Endothelial cell of umbilical vein (primary cell): ENCODE data around the gene ASS1. TPM values are rescaled to one million over a fixed set of nuclear protein-coding genes. Genes with fewer than 3 reads are reported as not detected.

ENCODE experiments used
- BruUV-seq: library from RNA; stranded (reverse); fragments of 400-500 nt; replicated peaks from 2 replicates; lab custom pipeline; 2021; lab: Mats Ljungman, UMichigan
- CTCF ChIA-PET: fragments of 300-600, 350-600 bp; sonication (Branson Sonifier 250); formaldehyde crosslinking; loops from one replicate; lab custom pipeline; 2021; ENCODE audit warnings: antibody characterized with exemption, inconsistent platforms; lab: Charles Lee
- POLR2A ChIA-PET: fragments of 300-600, 350-600 bp; sonication (Branson Sonifier 250); formaldehyde crosslinking; loops from one replicate; lab custom pipeline; 2021; ENCODE audit warnings: antibody characterized with exemption, inconsistent platforms; lab: Charles Lee
- DNase-seq: peaks from one replicate; pipeline ENCODE4 v3.0.0-alpha.2; 2011; ENCODE audit warnings: low read depth, low spot score
- FAIRE-seq: peaks from 2 replicates; lab custom pipeline; 2011; peaks lifted over from hg19 to GRCh38; lab: Jason Lieb, UNC
- H2AFZ ChIP-seq: 2 replicates; pipeline ENCODE4 v1.6.0; 2012; ENCODE audit warnings: low read depth, low read length, control low read depth, inconsistent platforms
- H3K27ac ChIP-seq: 2 replicates; pipeline ENCODE4 v1.5.1; 2011; ENCODE audit warnings: low read depth, mild to moderate bottlenecking, control low read depth, low read length, moderate library complexity; ENCODE audit not compliant: insufficient read depth
- H3K27me3 ChIP-seq, 2 experiments: 2 replicates each; pipeline versions ENCODE4 v1.6.0 to v1.6.1; 2011; ENCODE audit warnings: low read length in 2 of 2, mixed read lengths in 1 of 2; ENCODE audit not compliant: control insufficient read depth in 2 of 2, insufficient read depth in 2 of 2
- H3K36me3 ChIP-seq, 2 experiments: 2 replicates in 1 of 2; 3 replicates in 1 of 2; pipeline ENCODE4 v1.5.1; 2011; ENCODE audit warnings: low read length in 2 of 2, mild to moderate bottlenecking in 1 of 2, moderate library complexity in 1 of 2; ENCODE audit not compliant: control insufficient read depth in 2 of 2, insufficient read depth in 2 of 2; ENCODE audit errors: extremely low read depth in 1 of 2
- H3K4me1 ChIP-seq: 3 replicates; pipeline ENCODE4 v1.5.1; 2011; ENCODE audit warnings: mild to moderate bottlenecking, low read length; ENCODE audit not compliant: control insufficient read depth, insufficient read depth; ENCODE audit errors: extremely low read depth
- H3K4me2 ChIP-seq: 2 replicates; pipeline ENCODE4 v1.6.1; 2011; ENCODE audit warnings: low read length, control low read depth, mixed read lengths; ENCODE audit not compliant: insufficient read depth
- H3K4me3 ChIP-seq, 3 experiments: fragments of 200-600 bp in 1 of 3; sonication (generic), shearing (Covaris generic) in 1 of 3; replicated peaks in 1 of 3; 2 replicates each; pipeline ENCODE4 v1.5.1; 2011 to 2016; ENCODE audit warnings: control low read depth in 3 of 3, low read length in 3 of 3, mild to moderate bottlenecking in 2 of 3, inconsistent platforms in 1 of 3, low read depth in 1 of 3, moderate library complexity in 1 of 3; ENCODE audit not compliant: insufficient read depth in 1 of 3
- H3K79me2 ChIP-seq: 2 replicates; pipeline ENCODE4 v1.6.0; 2012; ENCODE audit warnings: low read length, inconsistent platforms; ENCODE audit not compliant: control insufficient read depth, insufficient read depth
- H3K9ac ChIP-seq: replicated peaks from 2 replicates; pipeline ENCODE3; 2011; ENCODE audit warnings: low read length, control low read depth; ENCODE audit not compliant: insufficient read depth; ENCODE audit errors: extremely low read depth
- H3K9me1 ChIP-seq: replicated peaks from 3 replicates; pipeline ENCODE4 v1.6.0; 2011; ENCODE audit warnings: mild to moderate bottlenecking, low read length; ENCODE audit not compliant: control insufficient read depth, insufficient read depth; ENCODE audit errors: extremely low read depth
- H3K9me3 ChIP-seq: replicated peaks from 2 replicates; pipeline ENCODE4 v1.5.1; 2012; ENCODE audit warnings: low read length, inconsistent platforms; ENCODE audit not compliant: control insufficient read depth, insufficient read depth
- H4K20me1 ChIP-seq: replicated peaks from 2 replicates; pipeline ENCODE3; 2011; ENCODE audit warnings: mild to moderate bottlenecking, low read length; ENCODE audit not compliant: control insufficient read depth, insufficient read depth; ENCODE audit errors: extremely low read depth
- CTCF ChIP-seq, 2 donors: IDR thresholded peaks; 1 replicate in 1 of 2; 2 replicates in 1 of 2; pipeline ENCODE4 v1.5.1; 2011; ENCODE audit warnings: low read length in 2 of 2, mild to moderate bottlenecking in 2 of 2, moderate library complexity in 2 of 2, control low read depth in 1 of 2, inconsistent platforms in 1 of 2, low read depth in 1 of 2; ENCODE audit not compliant: insufficient read depth in 1 of 2; ENCODE audit errors: extremely low read depth in 1 of 2
- EZH2 ChIP-seq: IDR thresholded peaks from 2 replicates; pipeline ENCODE4 v1.6.1; 2012; ENCODE audit warnings: borderline replicate concordance, low read depth, mild to moderate bottlenecking, moderate library complexity, low read length, inconsistent platforms; ENCODE audit not compliant: severe bottlenecking
- FOS ChIP-seq: IDR thresholded peaks from 2 replicates; pipeline ENCODE4 v1.6.1; 2011; ENCODE audit warnings: mild to moderate bottlenecking, low read length, moderate library complexity, borderline replicate concordance; ENCODE audit not compliant: insufficient read depth
- GATA2 ChIP-seq: IDR thresholded peaks from 2 replicates; pipeline ENCODE4 v1.7.0; 2011; ENCODE audit warnings: low read depth, mild to moderate bottlenecking, moderate library complexity, mixed read lengths, low read length; ENCODE audit not compliant: insufficient read length, insufficient read depth
- JUN ChIP-seq: IDR thresholded peaks from 2 replicates; pipeline ENCODE4 v1.6.1; 2011; ENCODE audit warnings: borderline replicate concordance, low read depth; ENCODE audit not compliant: insufficient read length, insufficient read depth
- MYC ChIP-seq: IDR thresholded peaks from one replicate; pipeline ENCODE4 v1.6.1; 2011; ENCODE audit warnings: mild to moderate bottlenecking, low read depth, low read length
- POLR2A ChIP-seq: IDR thresholded peaks from 2 replicates; pipeline ENCODE4 v1.6.1; 2012; ENCODE audit warnings: low read depth, mild to moderate bottlenecking, control low read depth, low read length
- POLR2AphosphoS5 ChIP-seq: IDR thresholded peaks from 2 replicates; pipeline ENCODE4 v1.6.1; 2012; ENCODE audit warnings: low read depth, mild to moderate bottlenecking, control low read depth, low read length, moderate library complexity; ENCODE audit not compliant: insufficient read depth
- dilution Hi-C: fragments of 300-500 bp; cut with MboI; formaldehyde crosslinking; loops from one replicate; pipeline ENCODE4 v1.15.0; 2019; ENCODE audit warnings: low sequenced_read_pairs; ENCODE audit not compliant: extremely low pct_ligation_motif_present
- intact Hi-C: fragments of 100-400 bp; cut with micrococcal nuclease; formaldehyde crosslinking; loops from one replicate; pipeline ENCODE4 v1.10.0; 2022
- polyA plus RNA-seq, 4 experiments: library from polyadenylated mRNA; depleted of rRNA in 3 of 4; stranded (reverse) in 3 of 4; unstranded in 1 of 4; fragments of >200 nt; gene quantifications; 2 replicates each; pipeline versions ENCODE4 v1.2.1 to v1.2.3, GENCODE V29; 2011 to 2012; ENCODE audit warnings: missing spikeins in 1 of 4
- total RNA-seq: library from RNA; stranded (reverse); gene quantifications from 2 replicates; pipeline ENCODE4 v1.2.3, GENCODE V29; 2021
- TF ChIP-seq, protein P1 (sequence below): IDR thresholded peaks from 2 replicates; pipeline ENCODE4 v1.6.1; 2011; ENCODE audit not compliant: insufficient read depth, insufficient read length

Gene ASS1
- total and polyA plus RNA-seq, 2 donors (not counting 3 experiments of a cell fraction or from before 2014, with no cell fraction given), result 3.6 to 12.4 TPM

- CTCF ChIA-PET, result interaction anchor here (1.0 kb wide), 1 partner anchor 14 kb away, joined by 3 read pairs; no protein-coding TSS in a partner anchor
- H3K4me3 ChIP-seq, result no peak overlapping the region
- TF ChIP-seq FOS, result no peak
- no peak for TF ChIP-seq CTCF (IDR thresholded peaks at IDR 0.05; ENCODE audit: extremely low read depth in 1 of 2, insufficient read depth in 1 of 2, low read depth in 1 of 2, low read length in 2 of 2)
- no peak for TF ChIP-seq GATA2
- TF ChIP-seq POLR2AphosphoS5, result no peak
- TF ChIP-seq POLR2A, result no peak
- TF ChIP-seq JUN, result no peak
- TF ChIP-seq EZH2, result no peak
- no peak for TF ChIP-seq MYC
- TF ChIP-seq, protein P1, sequence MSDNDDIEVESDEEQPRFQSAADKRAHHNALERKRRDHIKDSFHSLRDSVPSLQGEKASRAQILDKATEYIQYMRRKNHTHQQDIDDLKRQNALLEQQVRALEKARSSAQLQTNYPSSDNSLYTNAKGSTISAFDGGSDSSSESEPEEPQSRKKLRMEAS, result no peak
- intact Hi-C loops (no loop called here), dilution Hi-C loops (no loop called here)
- no peaks in the 10 kb centered on the region for H3K27me3 ChIP-seq
- DNase-seq (no peak), FAIRE-seq (no peak)
- H4K20me1 ChIP-seq, result no peaks in the 10 kb centered on the region
- no peak overlapping the region for H3K9ac ChIP-seq
- H2AFZ ChIP-seq, result no peak overlapping the region
- POLR2A ChIA-PET, result no interaction called here
- no peak overlapping the region for H3K27ac ChIP-seq
- BruUV-seq, result no TSS peak
- H3K4me2 ChIP-seq, result no peak overlapping the region
- H3K9me3 ChIP-seq, result no peaks in the 10 kb centered on the region
- no peaks in the 10 kb centered on the region for H3K79me2 ChIP-seq
- H3K9me1 ChIP-seq, result no peaks in the 10 kb centered on the region
- no peaks in the 10 kb centered on the region for H3K36me3 ChIP-seq
- peaks cover 5% of the 10 kb centered on the region for H3K4me1 ChIP-seq
These were observed 36.1 kb upstream of the ASS1 start for GRCh38 chr9:130408669-130409068.
